ENCODE results near the gene PLN.

The PLN gene

GRCh38 chr6:118548136-118548535 lies at the start of gene PLN:
Gene PLN, plus strand, starts transcription at chr6:118548296. Its CDS starts 10,626 bp downstream, at chr6:118558922.
- CTCF ChIA-PET = no interaction called here

GRCh38 chr6:118500130-118501015 lies 47.7 kb upstream of the PLN start:
- POLR2A ChIA-PET = no interaction called here
- CTCF ChIA-PET = interaction anchor here (0.7 kb wide), 1 partner anchor 300 kb away, joined by 3 read pairs; no protein-coding TSS in a partner anchor
- TF ChIP-seq NFRKB (IDR thresholded peaks at IDR 0.05) (no peak), PKNOX1 (IDR thresholded peaks at IDR 0.05) (no peak), HDGF (IDR thresholded peaks at IDR 0.05; ENCODE audit: borderline replicate concordance) (no peak), ARNT (IDR thresholded peaks at IDR 0.05) (no peak), FOXM1 (IDR thresholded peaks at IDR 0.05; ENCODE audit: borderline replicate concordance) (no peak), SUZ12 (IDR thresholded peaks at IDR 0.05) (no peak), BHLHE40 (IDR thresholded peaks at IDR 0.05; ENCODE audit: borderline replicate concordance) (no peak), LEF1 (IDR thresholded peaks at IDR 0.05; ENCODE audit: borderline replicate concordance) (no peak), SP1 (IDR thresholded peaks at IDR 0.05) (no peak), TARDBP (IDR thresholded peaks at IDR 0.05) (no peak), L3MBTL2 (conservative IDR thresholded peaks at IDR 0.05) (no peak), FOXA1 (IDR thresholded peaks at IDR 0.05) (no peak), CTBP1 (IDR thresholded peaks at IDR 0.05; ENCODE audit: borderline replicate concordance) (no peak), ELF4 (IDR thresholded peaks at IDR 0.05) (no peak), ZNF384 (IDR thresholded peaks at IDR 0.05) (no peak), FOXK2 (IDR thresholded peaks at IDR 0.05) (no peak)
- DNase-seq (ENCODE audit: extremely low spot score) = no peak

More at GRCh38 chr6:118548136-118548535, at the start of gene PLN:
- TF ChIP-seq PKNOX1 (IDR thresholded peaks at IDR 0.05) (no peak), CTBP1 (IDR thresholded peaks at IDR 0.05; ENCODE audit: borderline replicate concordance) (no peak), HDGF (IDR thresholded peaks at IDR 0.05; ENCODE audit: borderline replicate concordance) (no peak), ELF4 (IDR thresholded peaks at IDR 0.05) (no peak), SP1 (IDR thresholded peaks at IDR 0.05) (no peak), LEF1 (IDR thresholded peaks at IDR 0.05; ENCODE audit: borderline replicate concordance) (no peak), TARDBP (IDR thresholded peaks at IDR 0.05) (no peak), FOXA1 (IDR thresholded peaks at IDR 0.05) (no peak), FOXM1 (IDR thresholded peaks at IDR 0.05; ENCODE audit: borderline replicate concordance) (no peak), SUZ12 (IDR thresholded peaks at IDR 0.05) (no peak), L3MBTL2 (conservative IDR thresholded peaks at IDR 0.05) (no peak), BHLHE40 (IDR thresholded peaks at IDR 0.05; ENCODE audit: borderline replicate concordance) (no peak)
- DNase-seq (ENCODE audit: extremely low spot score) = no peak
- POLR2A ChIA-PET = no interaction called here

GRCh38 chr6:118501099-118501498 lies 47.0 kb upstream of the PLN start:
- no peak for TF ChIP-seq FOXM1 (IDR thresholded peaks at IDR 0.05; ENCODE audit: borderline replicate concordance)
- TF ChIP-seq BHLHE40 (IDR thresholded peaks at IDR 0.05; ENCODE audit: borderline replicate concordance) = no peak
- no peak for TF ChIP-seq SUZ12 (IDR thresholded peaks at IDR 0.05)
- no peak for TF ChIP-seq PKNOX1 (IDR thresholded peaks at IDR 0.05)
- no peak for TF ChIP-seq FOXK2 (IDR thresholded peaks at IDR 0.05)
- TF ChIP-seq NFRKB (IDR thresholded peaks at IDR 0.05) = no peak
- no peak for TF ChIP-seq LEF1 (IDR thresholded peaks at IDR 0.05; ENCODE audit: borderline replicate concordance)
- no peak for TF ChIP-seq ARNT (IDR thresholded peaks at IDR 0.05)
- TF ChIP-seq ZNF384 (IDR thresholded peaks at IDR 0.05) = no peak
- TF ChIP-seq CTBP1 (IDR thresholded peaks at IDR 0.05; ENCODE audit: borderline replicate concordance) = no peak
- TF ChIP-seq L3MBTL2 (conservative IDR thresholded peaks at IDR 0.05) = no peak
- no peak for TF ChIP-seq FOXA1 (IDR thresholded peaks at IDR 0.05)
- TF ChIP-seq HDGF (IDR thresholded peaks at IDR 0.05; ENCODE audit: borderline replicate concordance) = no peak
- ChIA-PET POLR2A (no interaction called here), CTCF (interaction anchor here (0.6 kb wide), 1 partner anchor 209 kb away, joined by 3 read pairs; no protein-coding TSS in a partner anchor)
- no peak for DNase-seq (ENCODE audit: extremely low spot score)

GRCh38 chr6:118501765-118502164 lies 46.3 kb upstream of the PLN start:
- DNase-seq (ENCODE audit: extremely low spot score) = no peak
- ChIA-PET POLR2A (no interaction called here), CTCF (interaction anchor here (0.6 kb wide), 1 partner anchor 210 kb away, joined by 3 read pairs; no protein-coding TSS in a partner anchor)
- TF ChIP-seq HDGF (IDR thresholded peaks at IDR 0.05; ENCODE audit: borderline replicate concordance) (no peak), LEF1 (IDR thresholded peaks at IDR 0.05; ENCODE audit: borderline replicate concordance) (no peak), BHLHE40 (IDR thresholded peaks at IDR 0.05; ENCODE audit: borderline replicate concordance) (no peak), SUZ12 (IDR thresholded peaks at IDR 0.05) (no peak)

GRCh38 chr6:118502169-118502568 lies 45.9 kb upstream of the PLN start:
- DNase-seq (ENCODE audit: extremely low spot score) = no peak
- TF ChIP-seq TARDBP (IDR thresholded peaks at IDR 0.05) (no peak), ELF4 (IDR thresholded peaks at IDR 0.05) (no peak), SUZ12 (IDR thresholded peaks at IDR 0.05) (no peak), HDGF (IDR thresholded peaks at IDR 0.05; ENCODE audit: borderline replicate concordance) (no peak), CTBP1 (IDR thresholded peaks at IDR 0.05; ENCODE audit: borderline replicate concordance) (no peak), SP1 (IDR thresholded peaks at IDR 0.05) (no peak), L3MBTL2 (conservative IDR thresholded peaks at IDR 0.05) (no peak), LEF1 (IDR thresholded peaks at IDR 0.05; ENCODE audit: borderline replicate concordance) (no peak), PKNOX1 (IDR thresholded peaks at IDR 0.05) (no peak)
- CTCF ChIA-PET = no interaction called here
- POLR2A ChIA-PET = no interaction called here
